HepG2 (cell line): ENCODE measurements around the gene RAB17. TPM values are rescaled to one million over a fixed set of nuclear protein-coding genes. Genes with fewer than 3 reads are reported as not detected.

ENCODE experiments used
- ATAC-seq: fragments of 200-7000 bp; cut with Tn5 transposase; 3 replicates; pipeline ENCODE4 v1.9.1; 2020; ENCODE audit warnings: mild to moderate bottlenecking, moderate library complexity
- BruUV-seq: library from RNA; stranded (reverse); fragments of 400-500 nt; replicated peaks from 2 replicates; lab custom pipeline; 2021; lab: Mats Ljungman, UMichigan
- CTCF ChIA-PET: fragments of 300-600 bp; formaldehyde crosslinking; extraction: SDS; loops from one replicate; lab custom pipeline; 2021; ENCODE audit warnings: low total read pairs, inconsistent platforms, low intra/inter-chr PET ratio; lab: Yijun Ruan, JAX
- POLR2A ChIA-PET: fragments of 350-600 bp; sonication (Branson Sonifier 250); formaldehyde crosslinking; loops from one replicate; lab custom pipeline; 2020; ENCODE audit warnings: antibody characterized with exemption, inconsistent platforms; lab: Yijun Ruan, JAX
- DNase-seq: peaks from one replicate; pipeline ENCODE4 v3.0.0-alpha.2; 2015; ENCODE audit warnings: low spot score
- FAIRE-seq: peaks from 3 replicates; lab custom pipeline; 2011; peaks lifted over from hg19 to GRCh38; lab: Jason Lieb, UNC
- H2AFZ ChIP-seq: one replicate; pipeline ENCODE4 v1.6.1; 2011; ENCODE audit warnings: low read length, inconsistent platforms
- H3K27ac ChIP-seq: fragments of 300-600 bp; 3 replicates; pipeline ENCODE4 v1.8.0; 2011; ENCODE audit warnings: mixed run types, mild to moderate bottlenecking, mixed read lengths, low read length, inconsistent platforms; ENCODE audit not compliant: insufficient read depth; ENCODE audit errors: extremely low read length
- H3K27me3 ChIP-seq, 2 experiments: fragments of 200-600 bp in 1 of 2; 2 replicates in 1 of 2; 3 replicates in 1 of 2; pipeline versions ENCODE4 v1.6.0 to v1.8.0; 2011; ENCODE audit warnings: low read length in 2 of 2, mild to moderate bottlenecking in 2 of 2, moderate library complexity in 2 of 2, inconsistent platforms in 1 of 2; ENCODE audit not compliant: insufficient read depth in 2 of 2, control insufficient read depth in 1 of 2
- H3K36me3 ChIP-seq, 2 experiments: fragments of 200-600 bp in 1 of 2; replicated peaks in 1 of 2; 2 replicates in 1 of 2; 3 replicates in 1 of 2; pipeline versions ENCODE4 v1.5.1 to v1.8.0; 2011; ENCODE audit warnings: low read length in 2 of 2, inconsistent platforms in 1 of 2; ENCODE audit not compliant: insufficient read depth in 2 of 2, control insufficient read depth in 1 of 2
- H3K4me1 ChIP-seq: 2 replicates; pipeline ENCODE4 v1.5.1; 2012; ENCODE audit warnings: low read length, inconsistent platforms; ENCODE audit not compliant: insufficient read depth
- H3K4me2 ChIP-seq: 2 replicates; pipeline ENCODE4 v1.6.0; 2011; ENCODE audit warnings: low read depth, low read length, inconsistent platforms
- H3K4me3 ChIP-seq, 3 experiments: fragments of 200-600 bp in 1 of 3; sonication (generic), shearing (Covaris generic) in 1 of 3; replicated peaks in 1 of 3; 2 replicates each; pipeline ENCODE4 v1.5.1; 2011 to 2016; ENCODE audit warnings: low read length in 3 of 3, inconsistent platforms in 2 of 3, low read depth in 2 of 3, mild to moderate bottlenecking in 2 of 3, control low read depth in 1 of 3, mixed read lengths in 1 of 3; ENCODE audit not compliant: insufficient read depth in 1 of 3
- H3K79me2 ChIP-seq: one replicate; pipeline ENCODE4 v1.6.1; 2011; ENCODE audit warnings: low read length, inconsistent platforms; ENCODE audit not compliant: insufficient read depth
- H3K9ac ChIP-seq: 2 replicates; pipeline ENCODE4 v1.6.0; 2011; ENCODE audit warnings: mild to moderate bottlenecking, low read depth, low read length, inconsistent platforms; ENCODE audit not compliant: insufficient read depth
- H3K9me3 ChIP-seq: 2 replicates; pipeline ENCODE4 v1.5.1; 2012; ENCODE audit warnings: mild to moderate bottlenecking, low read length
- H4K20me1 ChIP-seq: 2 replicates; pipeline ENCODE4 v1.6.0; 2011; ENCODE audit warnings: inconsistent platforms, mild to moderate bottlenecking, low read length, moderate library complexity; ENCODE audit not compliant: insufficient read depth
- PATZ1 ChIP-seq: sonication (generic); formaldehyde crosslinking; IDR thresholded peaks from 2 replicates; pipeline ENCODE4 v1.4.0; 2020; ENCODE audit warnings: missing genetic modification reagents
- PAWR ChIP-seq: sonication (generic); formaldehyde crosslinking; IDR thresholded peaks from 2 replicates; pipeline ENCODE4 v1.4.0; 2020; ENCODE audit warnings: missing genetic modification reagents, mild to moderate bottlenecking, borderline replicate concordance
- REXO4 ChIP-seq: sonication (generic); formaldehyde crosslinking; IDR thresholded peaks from 2 replicates; pipeline ENCODE4 v1.8.0; 2022; ENCODE audit warnings: missing genetic modification reagents, mild to moderate bottlenecking, borderline replicate concordance
- SCMH1 ChIP-seq: sonication (generic); formaldehyde crosslinking; IDR thresholded peaks from 2 replicates; pipeline ENCODE4 v1.9.0; 2021; ENCODE audit warnings: missing genetic modification reagents, mild to moderate bottlenecking, borderline replicate concordance
- ZBTB43 ChIP-seq: sonication (generic); formaldehyde crosslinking; conservative IDR thresholded peaks from 2 replicates; pipeline ENCODE4 v1.4.0; 2020; ENCODE audit warnings: missing genetic modification reagents
- ZNF337 ChIP-seq: sonication (generic); formaldehyde crosslinking; IDR thresholded peaks from 2 replicates; pipeline ENCODE4 v1.5.1; 2020; ENCODE audit warnings: missing genetic modification reagents, low read depth, mild to moderate bottlenecking, borderline replicate concordance
- ZNF552 ChIP-seq: sonication (generic); formaldehyde crosslinking; IDR thresholded peaks from 2 replicates; pipeline ENCODE4 v1.9.0; 2022; ENCODE audit warnings: missing genetic modification reagents, mild to moderate bottlenecking, borderline replicate concordance
- ZNF737 ChIP-seq: sonication (generic); formaldehyde crosslinking; IDR thresholded peaks from 2 replicates; pipeline ENCODE4 v1.5.0; 2020; ENCODE audit warnings: missing genetic modification reagents, mild to moderate bottlenecking, borderline replicate concordance
- WGBS: methylation state at CpG from one replicate; pipeline ENCODE4 v1.1.6; 2017; ENCODE audit warnings: low lambda C conversion rate; 5-methylcytosine and 5-hydroxymethylcytosine counted together
- in situ Hi-C: cut with HindIII; loops from 2 replicates; pipeline ENCODE4 v1.10.0; 2017; ENCODE audit warnings: low pct_unique_long_range_greater_than_20kb; ENCODE audit not compliant: extremely low pct_ligation_motif_present
- intact Hi-C: fragments of 100-400 bp; cut with micrococcal nuclease; formaldehyde crosslinking; loops from one replicate; pipeline ENCODE4 v1.10.0; 2022; ENCODE audit not compliant: unreplicated experiment
- polyA plus RNA-seq, 8 experiments: library from polyadenylated mRNA; depleted of rRNA in 3 of 8; stranded (reverse) in 7 of 8; unstranded in 1 of 8; fragments of >200 nt; fragmentation: Illumina TruSeq in 4 of 8; extraction: Trizol in 4 of 8; gene quantifications; 2 replicates each; pipeline versions ENCODE4 v1.2.1 to v1.2.3, GENCODE V29; 2011 to 2016; ENCODE audit warnings: low read depth in 4 of 8, missing spikeins in 1 of 8, mixed read lengths in 1 of 8; ENCODE audit not compliant: insufficient read depth in 1 of 8
- total RNA-seq, 5 experiments: library from RNA; depleted of rRNA; stranded (reverse); fragments of >200 nt; fragmentation: Illumina TruSeq; extraction: Trizol; gene quantifications; 2 replicates each; pipeline ENCODE4 v1.2.3, GENCODE V29; 2016; ENCODE audit warnings: low read depth in 1 of 5

RAB17 gene
- total and polyA plus RNA-seq, 2 of the 13 experiments (the other 11 are each of a cell fraction or from before 2014, with no cell fraction given): 68.0 to 124 TPM

GRCh38 chr2:237636578-237636977 is 46.0 kb upstream of the RAB17 start:
- CTCF ChIA-PET: no interaction called here
- no peak overlapping the region for H3K4me2 ChIP-seq
- no peaks in the 10 kb centered on the region for H3K79me2 ChIP-seq
- DNase-seq (no peak), FAIRE-seq (no peak), ATAC-seq (no peak)
- no peaks in the 10 kb centered on the region for H3K27me3 ChIP-seq
- H3K9me3 ChIP-seq: no peaks in the 10 kb centered on the region
- H3K4me3 ChIP-seq: no peak overlapping the region
- H3K9ac ChIP-seq: no peak overlapping the region
- no peaks in the 10 kb centered on the region for H4K20me1 ChIP-seq
- 96% methylated on average over 1 of the region's 1 CpG for WGBS
- H3K4me1 ChIP-seq: peaks cover 18% of the 10 kb centered on the region
- POLR2A ChIA-PET: no interaction called here
- BruUV-seq: no TSS peak
- H3K36me3 ChIP-seq: no peaks in the 10 kb centered on the region
- TF ChIP-seq PATZ1 (CRISPR knock-in tag) (no peak), REXO4 (CRISPR knock-in tag) (no peak), ZNF737 (CRISPR knock-in tag) (no peak), ZNF337 (CRISPR knock-in tag) (no peak), ZBTB43 (CRISPR knock-in tag) (no peak), SCMH1 (CRISPR knock-in tag) (no peak), ZNF552 (CRISPR knock-in tag) (no peak), PAWR (no peak)
- intact Hi-C loops (no loop called here), in situ Hi-C loops (no loop called here)
- H3K27ac ChIP-seq: no peak overlapping the region
- H2AFZ ChIP-seq: no peak overlapping the region
